ENCODE data around the gene FBN1. TPM values are rescaled to one million over a fixed set of nuclear protein-coding genes. Genes with fewer than 3 reads are reported as not detected.

Gene FBN1
- total and polyA plus RNA-seq, 2 of the 13 experiments (the other 11 are each of a cell fraction or from before 2014, with no cell fraction given) = 1.5 to 3.0 TPM

DNA sequence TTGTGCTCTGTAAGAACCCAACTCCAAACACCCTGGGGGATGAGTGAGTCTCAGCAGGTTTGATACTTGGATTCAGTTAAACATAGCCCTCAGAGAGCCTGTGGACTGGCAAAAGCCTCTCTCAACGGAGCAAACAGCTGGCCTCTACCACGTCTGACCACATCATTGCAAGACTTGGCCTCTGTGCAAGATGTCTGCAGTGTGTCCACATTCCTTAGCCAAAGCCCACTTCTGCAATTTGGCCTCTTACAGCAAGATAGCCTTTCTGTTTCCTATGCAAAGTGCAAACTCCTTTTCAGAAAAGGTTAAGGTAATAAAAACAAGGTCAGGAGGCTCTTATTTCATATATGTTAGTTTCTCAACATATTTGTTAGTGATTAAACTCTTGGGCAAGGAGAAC, 27.9 kb downstream of the FBN1 start:
- no peaks in the 10 kb centered on the region for H3K36me3 ChIP-seq (replicated peaks in 1 of 2; ENCODE audit: control insufficient read depth in 1 of 2, insufficient read depth in 2 of 2, low read length in 2 of 2)
- no peak overlapping the region for H3K4me3 ChIP-seq (replicated peaks in 1 of 3; ENCODE audit: insufficient read depth in 1 of 3, low read depth in 2 of 3, low read length in 3 of 3)
- ChIA-PET POLR2A (no interaction called here), CTCF (ENCODE audit: low intra/inter-chr PET ratio, low total read pairs) (no interaction called here)
- 9% methylated on average over 2 of the region's 2 CpGs for WGBS (ENCODE audit: low lambda C conversion rate)
- DNase-seq (ENCODE audit: low spot score) = no peak
- no peaks in the 10 kb centered on the region for H3K9me3 ChIP-seq (ENCODE audit: low read length)
- H2AFZ ChIP-seq (ENCODE audit: low read length) = no peak overlapping the region
- no peaks in the 10 kb centered on the region for H3K4me1 ChIP-seq (ENCODE audit: insufficient read depth, low read length)
- BruUV-seq (replicated peaks) = no TSS peak
- H3K9ac ChIP-seq (ENCODE audit: insufficient read depth, low read depth, low read length) = no peak overlapping the region
- H3K4me2 ChIP-seq (ENCODE audit: low read depth, low read length) = no peak overlapping the region
- no peak for TF ChIP-seq RBM39 (IDR thresholded peaks at IDR 0.05; ENCODE audit: low read depth, low read length, poor library complexity, severe bottlenecking)
- TF ChIP-seq, protein P1, sequence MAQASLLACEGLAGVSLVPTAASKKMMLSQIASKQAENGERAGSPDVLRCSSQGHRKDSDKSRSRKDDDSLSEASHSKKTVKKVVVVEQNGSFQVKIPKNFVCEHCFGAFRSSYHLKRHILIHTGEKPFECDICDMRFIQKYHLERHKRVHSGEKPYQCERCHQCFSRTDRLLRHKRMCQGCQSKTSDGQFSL (CRISPR knock-in tag; IDR thresholded peaks at IDR 0.05) = no peak
- intact Hi-C loops (cut with micrococcal nuclease; ENCODE audit: unreplicated experiment) (no loop called here), in situ Hi-C loops (cut with HindIII; ENCODE audit: extremely low pct_ligation_motif_present, low pct_unique_long_range_greater_than_20kb) (no loop called here)
- FAIRE-seq = no peak
- H3K27me3 ChIP-seq (ENCODE audit: control insufficient read depth in 1 of 2, insufficient read depth in 2 of 2, low read length in 2 of 2) = no peaks in the 10 kb centered on the region
- H4K20me1 ChIP-seq (ENCODE audit: insufficient read depth, low read length) = no peaks in the 10 kb centered on the region
- ATAC-seq = no peak
- H3K27ac ChIP-seq (ENCODE audit: extremely low read length, insufficient read depth, low read length) = no peak overlapping the region
- no peaks in the 10 kb centered on the region for H3K79me2 ChIP-seq (ENCODE audit: insufficient read depth, low read length)

DNA sequence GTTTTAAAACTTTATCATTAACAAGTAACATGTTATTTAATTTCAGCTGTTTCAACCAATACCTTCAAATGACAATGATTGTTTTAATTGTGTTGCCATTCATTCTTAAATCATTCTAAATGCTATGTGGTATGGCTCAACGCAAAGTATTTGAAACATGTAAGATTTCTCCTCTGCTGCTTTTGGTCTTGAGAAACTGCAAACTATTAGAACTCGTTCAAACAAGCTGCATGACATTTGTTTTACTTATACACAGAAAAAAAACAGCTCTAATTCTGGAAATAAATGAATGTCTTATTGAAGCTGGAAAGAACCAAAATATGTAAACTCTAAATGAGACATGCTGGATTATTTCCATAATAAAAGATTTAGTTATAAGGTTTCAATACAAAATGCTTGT, 29.3 kb downstream of the FBN1 start:
- ATAC-seq = no peak
- H3K9me3 ChIP-seq (ENCODE audit: low read length) = no peaks in the 10 kb centered on the region
- H3K4me3 ChIP-seq (replicated peaks in 1 of 3; ENCODE audit: insufficient read depth in 1 of 3, low read depth in 2 of 3, low read length in 3 of 3) = no peak overlapping the region
- no peak overlapping the region for H3K9ac ChIP-seq (ENCODE audit: insufficient read depth, low read depth, low read length)
- no peak overlapping the region for H3K4me2 ChIP-seq (ENCODE audit: low read depth, low read length)
- ChIA-PET POLR2A (no interaction called here), CTCF (ENCODE audit: low intra/inter-chr PET ratio, low total read pairs) (no interaction called here)
- no peaks in the 10 kb centered on the region for H3K36me3 ChIP-seq (replicated peaks in 1 of 2; ENCODE audit: control insufficient read depth in 1 of 2, insufficient read depth in 2 of 2, low read length in 2 of 2)
- H4K20me1 ChIP-seq (ENCODE audit: insufficient read depth, low read length) = no peaks in the 10 kb centered on the region
- no peak overlapping the region for H3K27ac ChIP-seq (ENCODE audit: extremely low read length, insufficient read depth, low read length)
- WGBS (ENCODE audit: low lambda C conversion rate) = 3% methylated on average over 2 of the region's 2 CpGs
- no TSS peak for BruUV-seq (replicated peaks)
- H3K4me1 ChIP-seq (ENCODE audit: insufficient read depth, low read length) = no peaks in the 10 kb centered on the region
- no peak for FAIRE-seq
- intact Hi-C loops (cut with micrococcal nuclease; ENCODE audit: unreplicated experiment) (no loop called here), in situ Hi-C loops (cut with HindIII; ENCODE audit: extremely low pct_ligation_motif_present, low pct_unique_long_range_greater_than_20kb) (no loop called here)
- TF ChIP-seq ATF7-NPFF (CRISPR knock-in tag; IDR thresholded peaks at IDR 0.05; ENCODE audit: low read depth) (no peak), HNRNPLL (IDR thresholded peaks at IDR 0.05; ENCODE audit: low read depth, low read length, poor library complexity, severe bottlenecking) (no peak), ZNF292 (CRISPR knock-in tag; IDR thresholded peaks at IDR 0.05; ENCODE audit: borderline replicate concordance, low read depth) (no peak), ERF (CRISPR knock-in tag; IDR thresholded peaks at IDR 0.05) (no peak), AGO1 (IDR thresholded peaks at IDR 0.05; ENCODE audit: low read depth, low read length, poor library complexity, severe bottlenecking) (no peak), SPEN (CRISPR knock-in tag; IDR thresholded peaks at IDR 0.05; ENCODE audit: low read depth) (no peak), RORA (CRISPR knock-in tag; IDR thresholded peaks at IDR 0.05) (no peak), NFE2 (CRISPR knock-in tag; IDR thresholded peaks at IDR 0.05) (no peak), PHF8 (CRISPR knock-in tag; IDR thresholded peaks at IDR 0.05) (no peak), ZNF816 (CRISPR knock-in tag; IDR thresholded peaks at IDR 0.05; ENCODE audit: borderline replicate concordance) (no peak), TAF15 (IDR thresholded peaks at IDR 0.05; ENCODE audit: low read depth, low read length, poor library complexity, severe bottlenecking) (no peak), ZNF781 (CRISPR knock-in tag; IDR thresholded peaks at IDR 0.05; ENCODE audit: borderline replicate concordance, not compliant biosample characterization) (no peak)
- TF ChIP-seq, protein P2, sequence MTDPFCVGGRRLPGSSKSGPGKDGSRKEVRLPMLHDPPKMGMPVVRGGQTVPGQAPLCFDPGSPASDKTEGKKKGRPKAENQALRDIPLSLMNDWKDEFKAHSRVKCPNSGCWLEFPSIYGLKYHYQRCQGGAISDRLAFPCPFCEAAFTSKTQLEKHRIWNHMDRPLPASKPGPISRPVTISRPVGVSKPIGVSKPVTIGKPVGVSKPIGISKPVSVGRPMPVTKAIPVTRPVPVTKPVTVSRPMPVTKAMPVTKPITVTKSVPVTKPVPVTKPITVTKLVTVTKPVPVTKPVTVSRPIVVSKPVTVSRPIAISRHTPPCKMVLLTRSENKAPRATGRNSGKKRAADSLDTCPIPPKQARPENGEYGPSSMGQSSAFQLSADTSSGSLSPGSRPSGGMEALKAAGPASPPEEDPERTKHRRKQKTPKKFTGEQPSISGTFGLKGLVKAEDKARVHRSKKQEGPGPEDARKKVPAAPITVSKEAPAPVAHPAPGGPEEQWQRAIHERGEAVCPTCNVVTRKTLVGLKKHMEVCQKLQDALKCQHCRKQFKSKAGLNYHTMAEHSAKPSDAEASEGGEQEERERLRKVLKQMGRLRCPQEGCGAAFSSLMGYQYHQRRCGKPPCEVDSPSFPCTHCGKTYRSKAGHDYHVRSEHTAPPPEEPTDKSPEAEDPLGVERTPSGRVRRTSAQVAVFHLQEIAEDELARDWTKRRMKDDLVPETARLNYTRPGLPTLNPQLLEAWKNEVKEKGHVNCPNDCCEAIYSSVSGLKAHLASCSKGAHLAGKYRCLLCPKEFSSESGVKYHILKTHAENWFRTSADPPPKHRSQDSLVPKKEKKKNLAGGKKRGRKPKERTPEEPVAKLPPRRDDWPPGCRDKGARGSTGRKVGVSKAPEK (CRISPR knock-in tag; IDR thresholded peaks at IDR 0.05; ENCODE audit: borderline replicate concordance) = no peak
- no peaks in the 10 kb centered on the region for H3K27me3 ChIP-seq (ENCODE audit: control insufficient read depth in 1 of 2, insufficient read depth in 2 of 2, low read length in 2 of 2)
- DNase-seq (ENCODE audit: low spot score) = no peak
- no peaks in the 10 kb centered on the region for H3K79me2 ChIP-seq (ENCODE audit: insufficient read depth, low read length)
- H2AFZ ChIP-seq (ENCODE audit: low read length) = no peak overlapping the region
